HG02885 (cell line): ENCODE measurements around the gene PRICKLE4.
A peak's percentile ranks its signal among the peaks of the same experiment; 100 is the strongest.
"Not testable (repeated sequence)": the region's sequence is repeated elsewhere in the genome, so short reads cannot be mapped to it uniquely, and the experiment has no call there.

ENCODE experiments used
- ATAC-seq: cut with Tn5 transposase; IDR thresholded peaks from one replicate; pipeline ENCODE4 v1.9.1; 2021; ENCODE audit warnings: mild to moderate bottlenecking; ENCODE audit not compliant: unreplicated experiment, poor library complexity

The PRICKLE4 gene

GRCh38 chr6:41787219-41787917 lies 6.8 kb downstream of the PRICKLE4 start, which contains the start of gene TOMM6:
Gene TOMM6, plus strand, starts transcription at chr6:41787694. Its CDS starts 4 bp downstream, at chr6:41787698.
- peak; percentile 83 for ATAC-seq

GRCh38 chr6:41789390-41789724 lies 8.8 kb downstream of the PRICKLE4 start:
- ATAC-seq: no peak

- ATAC-seq: no peak
Observed at GRCh38 chr6:41790045-41790444, 9.5 kb downstream of the PRICKLE4 start.

GRCh38 chr6:41791305-41791704 lies 10.7 kb downstream of the PRICKLE4 start:
- no peak for ATAC-seq

- ATAC-seq: no peak
Observed at GRCh38 chr6:41791984-41792383, 11.4 kb downstream of the PRICKLE4 start.

GRCh38 chr6:41796474-41796873 lies 15.9 kb downstream of the PRICKLE4 start:
- ATAC-seq: no peak

- no peak for ATAC-seq
Observed at GRCh38 chr6:41798901-41799558, 18.4 kb downstream of the PRICKLE4 start.

GRCh38 chr6:41799559-41799911 lies 19.0 kb downstream of the PRICKLE4 start:
- ATAC-seq: no peak

GRCh38 chr6:41801380-41801779 lies 20.8 kb downstream of the PRICKLE4 start:
- ATAC-seq: no peak

- ATAC-seq: no peak
Observed at GRCh38 chr6:41805830-41806774, 25.5 kb downstream of the PRICKLE4 start.

GRCh38 chr6:41811095-41811494 lies 30.5 kb downstream of the PRICKLE4 start:
- no peak for ATAC-seq

- ATAC-seq: not testable (repeated sequence)
Observed at GRCh38 chr6:41811946-41812345, 31.4 kb downstream of the PRICKLE4 start.

- no peak for ATAC-seq
Observed at GRCh38 chr6:41813469-41813868, 32.9 kb downstream of the PRICKLE4 start.

- no peak for ATAC-seq
Observed at GRCh38 chr6:41813956-41814355, 33.4 kb downstream of the PRICKLE4 start.

GRCh38 chr6:41814629-41815028 lies 34.0 kb downstream of the PRICKLE4 start:
- ATAC-seq: no peak

GRCh38 chr6:41815587-41815986 lies 35.0 kb downstream of the PRICKLE4 start:
- ATAC-seq: no peak

GRCh38 chr6:41818271-41819054 lies 37.9 kb downstream of the PRICKLE4 start:
- no peak for ATAC-seq

GRCh38 chr6:41821266-41821665 lies 40.7 kb downstream of the PRICKLE4 start:
- no peak for ATAC-seq

- no peak for ATAC-seq
Observed at GRCh38 chr6:41822021-41822420, 41.4 kb downstream of the PRICKLE4 start.

- no peak for ATAC-seq
Observed at GRCh38 chr6:41823178-41823577, 42.6 kb downstream of the PRICKLE4 start.
